ENCODE data around the gene PIN1. TPM values are rescaled to one million over a fixed set of nuclear protein-coding genes. Genes with fewer than 3 reads are reported as not detected.

The PIN1 gene
- polyA plus RNA-seq, 10 donors = 51.0 to 80.8 (median 59.4) TPM

- no peak for DNase-seq
Observed at GRCh38 chr19:9850235-9850959, 15.3 kb downstream of the PIN1 start.

DNA sequence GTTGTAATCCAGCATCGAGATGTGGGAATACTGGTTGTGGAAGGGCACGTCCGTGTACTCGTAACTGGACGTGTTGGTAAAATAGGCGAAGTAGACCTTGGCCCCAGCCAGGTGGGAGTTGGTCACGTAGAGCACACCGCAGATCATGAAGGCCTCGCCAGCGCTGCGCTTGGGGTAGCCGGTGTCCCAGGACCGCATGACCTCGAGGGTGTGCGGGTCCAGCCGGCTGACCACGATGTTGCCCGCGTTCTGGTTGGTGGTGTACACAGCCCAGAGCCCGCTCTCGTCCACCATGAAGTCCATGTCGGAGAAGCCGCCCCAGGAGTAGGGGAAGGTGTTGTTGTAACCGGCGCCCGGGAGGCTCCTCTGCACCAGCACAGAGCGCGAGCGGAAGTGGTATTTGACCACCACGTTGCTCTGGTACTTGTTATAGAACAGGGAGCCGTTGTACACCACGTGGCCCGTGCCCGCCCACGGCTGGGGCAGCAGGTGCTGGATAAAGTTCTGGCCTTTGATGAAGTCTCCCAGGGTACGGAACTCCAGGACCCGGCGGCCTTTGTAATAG, 19.2 kb downstream of the PIN1 start:
- no peak for DNase-seq

DNA sequence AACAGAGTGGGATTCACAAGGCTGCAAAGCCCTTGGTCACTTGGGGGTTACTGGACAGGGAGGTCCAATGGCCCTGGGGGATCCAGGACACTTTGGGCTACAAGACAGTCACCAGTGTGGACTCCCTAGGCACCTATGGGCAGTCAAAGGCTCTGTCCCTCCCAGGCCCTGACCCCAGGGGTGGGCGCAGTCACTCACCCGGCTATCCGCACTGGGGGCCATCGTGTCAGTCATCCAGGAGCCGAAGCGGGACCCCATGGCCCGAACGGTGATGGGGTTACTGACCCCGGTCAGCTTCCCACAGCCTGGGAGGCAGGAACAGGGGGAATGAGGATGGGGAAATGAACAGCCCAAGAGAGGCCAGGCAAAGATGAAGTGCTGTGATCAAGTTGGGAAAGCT, 21.5 kb downstream of the PIN1 start:
- DNase-seq = no peak

DNA sequence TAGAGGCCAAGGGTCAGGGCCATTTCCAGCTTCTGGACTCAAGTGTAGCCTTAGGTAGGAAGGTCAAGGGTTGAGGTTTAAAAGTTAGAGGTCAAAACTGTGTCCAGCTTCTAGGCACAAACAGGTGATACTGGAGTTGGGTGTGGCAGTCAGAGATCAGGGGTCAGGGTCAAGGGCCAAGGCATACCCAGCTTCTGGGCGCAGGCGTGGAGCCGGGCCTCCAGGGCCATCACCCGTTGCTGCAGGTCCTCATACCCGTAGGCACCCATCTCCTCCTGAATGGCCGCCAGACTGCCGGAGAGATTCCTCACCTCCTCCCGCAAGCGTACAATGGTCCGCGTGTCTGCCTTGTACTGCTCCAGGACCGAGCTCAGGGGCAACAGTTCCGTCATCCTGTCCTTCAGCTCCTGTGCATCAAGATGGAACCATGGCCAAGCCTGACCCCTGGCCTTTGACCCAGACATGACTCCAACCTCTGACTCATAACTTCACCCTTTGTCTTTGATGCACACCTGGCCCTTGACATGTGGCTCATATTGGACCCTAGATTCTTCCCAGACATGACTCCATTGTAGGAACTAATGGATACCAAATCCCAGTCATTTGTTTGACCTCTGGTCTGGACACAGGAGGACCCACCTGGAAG, 22.1 kb downstream of the PIN1 start:
- no peak for DNase-seq

DNA sequence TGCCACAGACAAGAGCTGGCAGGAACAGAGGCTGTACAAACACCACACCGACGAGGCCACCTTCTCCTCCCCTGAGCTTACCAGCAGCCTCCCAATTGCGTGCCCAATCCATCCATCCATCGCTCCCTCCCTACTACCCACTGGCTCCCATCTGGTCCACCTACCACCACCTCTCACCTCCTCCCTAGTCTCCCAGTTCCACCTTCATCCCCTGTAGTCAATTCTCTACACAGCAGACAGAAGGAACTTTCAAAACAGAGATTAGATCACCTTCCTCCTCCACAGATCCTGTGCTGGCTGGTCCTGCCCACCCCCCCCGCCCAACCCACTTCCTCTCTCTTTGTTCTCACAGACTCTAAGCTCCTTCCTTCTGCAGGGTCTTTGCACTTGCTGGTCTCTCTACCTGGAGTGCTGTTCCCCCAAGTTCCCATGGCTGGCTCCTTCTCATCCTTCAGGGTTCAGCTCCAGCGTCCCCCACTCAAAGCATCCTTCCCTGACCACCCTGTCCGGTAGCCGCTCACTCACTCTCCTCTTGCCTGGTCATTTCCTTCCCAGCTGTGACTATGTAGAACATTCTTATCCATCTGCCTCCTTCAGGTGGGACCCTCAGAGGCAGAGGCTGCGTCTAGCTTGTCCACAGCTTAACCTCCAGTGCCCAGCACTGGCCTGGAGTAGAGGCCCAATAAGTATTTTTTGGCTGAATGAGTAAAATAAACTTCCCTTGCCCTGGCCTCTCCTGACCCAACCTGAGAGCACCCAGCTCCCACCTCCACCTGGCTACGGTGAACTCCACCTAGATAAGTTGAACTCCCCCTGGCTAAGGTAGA, 23.0 kb downstream of the PIN1 start:
- DNase-seq = no peak

GRCh38 chr19:9858766-9859165, 23.6 kb downstream of the PIN1 start:
- no peak for DNase-seq

GRCh38 chr19:9860407-9860806, 25.3 kb downstream of the PIN1 start:
- no peak for DNase-seq

GRCh38 chr19:9861503-9861902, 26.4 kb downstream of the PIN1 start:
- DNase-seq = no peak

GRCh38 chr19:9862938-9863337, 27.8 kb downstream of the PIN1 start:
- no peak for DNase-seq

- DNase-seq = no peak
Observed at GRCh38 chr19:9863759-9864158, 28.6 kb downstream of the PIN1 start.

DNA sequence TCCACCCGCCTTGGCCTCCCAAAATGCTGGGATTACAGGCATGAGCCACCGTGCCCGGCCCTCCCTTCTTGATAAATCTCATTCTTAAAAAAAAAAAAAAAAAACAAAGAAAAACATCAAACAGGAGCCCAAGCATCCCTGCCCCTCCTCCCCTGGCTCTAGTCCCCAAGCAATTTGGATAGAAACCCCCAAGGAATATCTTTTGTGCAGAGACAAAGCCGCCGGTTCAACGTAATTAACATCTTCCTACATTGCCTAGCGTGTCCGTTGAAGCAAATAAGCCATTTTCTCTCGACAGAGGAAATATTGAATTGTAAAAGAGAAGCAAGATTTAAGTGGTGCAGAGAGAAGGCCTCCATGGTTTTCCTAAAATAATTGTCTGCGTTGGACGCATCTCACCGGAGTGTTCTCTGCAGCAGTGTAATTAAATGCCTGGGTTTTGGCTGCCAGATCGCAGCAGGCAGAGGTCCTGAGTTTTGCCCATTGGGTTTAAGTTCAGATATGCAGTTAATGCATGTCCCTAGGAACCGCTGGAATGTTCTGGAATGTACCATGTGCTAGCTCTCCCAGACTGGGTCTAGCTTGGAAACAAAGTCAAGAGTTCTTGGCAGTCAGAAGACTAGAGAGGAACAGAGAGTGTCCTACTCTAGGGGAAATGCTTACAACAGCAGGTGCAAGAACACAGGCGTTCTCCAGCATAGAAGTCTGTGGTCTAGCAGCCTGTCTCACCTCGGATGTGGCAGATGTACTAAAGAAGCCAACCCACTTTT, 30.8 kb downstream of the PIN1 start:
- DNase-seq = peak in 1 of 3 donors; percentile 53

DNA sequence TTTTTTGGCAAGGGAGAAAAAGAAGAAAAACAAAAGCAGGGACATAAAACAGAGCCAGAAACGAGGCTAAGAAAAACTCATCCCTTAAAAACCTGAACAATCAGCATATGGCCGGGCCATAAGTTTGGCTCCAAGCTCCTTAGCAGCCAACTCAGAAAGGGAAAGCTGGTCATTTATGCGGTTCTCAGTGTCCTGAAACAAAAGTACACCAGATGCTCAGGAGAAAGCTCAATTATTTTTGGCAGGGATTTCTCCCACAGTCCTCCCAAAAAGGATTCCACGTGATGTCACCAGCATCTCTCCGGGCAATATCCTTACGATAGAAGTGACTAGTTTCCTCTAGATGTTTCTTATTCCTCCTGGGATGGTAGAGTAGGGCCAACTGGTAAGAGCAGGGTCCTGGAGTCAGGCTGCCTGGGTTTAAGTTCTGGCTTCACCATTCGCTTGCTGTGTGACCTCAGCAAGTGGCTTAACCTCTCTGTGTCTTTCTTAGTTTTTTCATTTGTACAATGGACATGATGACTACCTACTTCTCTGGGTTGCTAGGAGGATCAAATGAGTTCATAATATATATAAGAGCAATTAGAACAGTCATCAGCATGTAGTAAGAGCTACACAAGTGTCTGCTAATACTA, 34.0 kb downstream of the PIN1 start:
- DNase-seq = peak in 1 of 3 donors; percentile 42

DNA sequence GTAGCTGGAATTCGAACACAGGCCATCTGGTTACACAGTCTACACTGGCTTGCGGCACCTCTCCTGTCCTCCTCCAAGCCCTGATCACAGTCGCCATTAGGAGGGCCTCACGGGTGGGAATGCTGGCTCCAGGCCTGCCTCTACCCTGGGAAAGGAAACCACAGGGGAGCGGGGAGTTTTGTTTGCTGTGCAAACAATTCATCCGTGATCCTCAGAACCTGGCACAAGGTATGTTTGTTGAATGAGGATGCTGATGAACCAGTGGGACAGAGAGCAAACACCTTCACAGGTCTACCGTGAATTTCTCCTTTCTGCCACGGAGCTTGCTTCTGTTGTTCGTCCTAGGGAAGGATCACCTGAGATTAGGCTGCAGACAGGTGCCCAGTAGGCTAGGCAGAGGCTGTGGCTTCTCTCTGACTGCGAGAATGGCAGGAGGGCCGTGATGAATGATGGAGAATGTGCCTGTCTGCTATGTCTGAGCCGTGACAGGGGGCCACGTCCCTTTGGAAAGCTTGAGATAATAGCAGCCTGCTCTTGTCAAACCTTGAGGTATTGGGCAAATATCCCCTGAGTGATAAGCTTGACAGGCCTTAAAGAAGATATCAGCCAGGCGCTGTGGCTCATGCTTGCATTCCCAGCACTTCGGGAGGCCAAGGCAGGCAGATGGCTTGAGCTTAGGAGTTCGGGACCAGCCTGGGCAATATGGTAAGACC, 36.7 kb downstream of the PIN1 start:
- no peak for DNase-seq

DNA sequence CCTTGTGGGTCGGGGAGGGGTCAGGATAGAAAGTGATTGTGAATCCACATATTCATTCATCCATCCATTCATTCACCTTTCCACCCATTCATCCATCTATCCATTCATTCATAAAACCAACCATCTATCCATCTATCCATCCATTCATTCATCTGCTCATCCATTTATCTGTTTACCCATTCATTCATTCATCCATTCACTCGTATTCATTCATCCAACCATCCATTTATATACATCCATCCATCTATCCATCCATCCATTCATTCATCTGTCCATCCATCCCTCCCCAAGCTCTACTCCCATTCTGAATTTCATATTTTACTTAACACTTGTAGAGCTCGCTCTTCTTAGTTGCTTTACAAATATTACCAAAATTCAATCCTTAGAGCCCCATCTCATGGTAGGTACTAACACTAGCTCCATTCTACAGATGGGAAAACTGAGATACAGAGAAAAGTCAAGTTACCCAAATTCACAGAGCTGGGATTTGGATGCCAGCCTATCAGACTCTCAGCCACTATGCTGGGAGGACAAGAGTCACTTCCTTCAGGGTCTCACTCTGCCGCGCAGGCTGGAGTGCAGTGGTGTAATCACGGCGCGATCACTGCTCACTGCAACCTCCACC, 37.6 kb downstream of the PIN1 start:
- DNase-seq = no peak

DNA sequence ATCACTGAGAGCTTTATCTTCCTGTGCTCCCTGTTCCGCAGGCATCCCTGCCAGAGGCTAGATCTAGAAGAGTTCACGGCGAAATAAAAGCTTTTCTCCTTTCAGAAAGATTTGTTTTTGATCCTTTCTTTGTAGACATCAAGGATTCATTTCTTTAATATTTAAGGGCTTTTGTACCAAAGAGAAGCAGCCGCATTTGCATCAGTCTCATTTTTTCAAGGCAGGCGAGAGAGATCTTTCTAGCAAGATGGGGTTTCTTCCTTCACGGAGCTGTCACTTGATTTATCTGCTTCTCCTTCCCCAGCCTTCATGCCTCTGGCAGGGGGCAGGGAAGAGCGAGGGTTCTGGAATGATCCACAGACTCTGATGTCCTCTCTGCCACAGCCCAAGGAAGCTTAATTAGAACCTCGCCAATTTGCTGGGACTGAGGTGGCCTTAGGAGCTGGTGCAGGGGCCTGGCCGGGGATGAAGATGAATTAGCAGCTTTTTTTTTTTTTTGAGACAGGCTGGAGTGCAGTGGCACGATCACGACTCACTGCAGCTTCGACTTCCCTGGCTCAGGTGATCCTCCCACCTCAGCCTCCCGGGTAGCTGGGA, 40.0 kb downstream of the PIN1 start:
- no peak for DNase-seq

GRCh38 chr19:9875796-9876195, 40.7 kb downstream of the PIN1 start:
- no peak for DNase-seq

GRCh38 chr19:9877780-9878510, 42.8 kb downstream of the PIN1 start:
- DNase-seq = peak in 1 of 3 donors; percentile 41

DNA sequence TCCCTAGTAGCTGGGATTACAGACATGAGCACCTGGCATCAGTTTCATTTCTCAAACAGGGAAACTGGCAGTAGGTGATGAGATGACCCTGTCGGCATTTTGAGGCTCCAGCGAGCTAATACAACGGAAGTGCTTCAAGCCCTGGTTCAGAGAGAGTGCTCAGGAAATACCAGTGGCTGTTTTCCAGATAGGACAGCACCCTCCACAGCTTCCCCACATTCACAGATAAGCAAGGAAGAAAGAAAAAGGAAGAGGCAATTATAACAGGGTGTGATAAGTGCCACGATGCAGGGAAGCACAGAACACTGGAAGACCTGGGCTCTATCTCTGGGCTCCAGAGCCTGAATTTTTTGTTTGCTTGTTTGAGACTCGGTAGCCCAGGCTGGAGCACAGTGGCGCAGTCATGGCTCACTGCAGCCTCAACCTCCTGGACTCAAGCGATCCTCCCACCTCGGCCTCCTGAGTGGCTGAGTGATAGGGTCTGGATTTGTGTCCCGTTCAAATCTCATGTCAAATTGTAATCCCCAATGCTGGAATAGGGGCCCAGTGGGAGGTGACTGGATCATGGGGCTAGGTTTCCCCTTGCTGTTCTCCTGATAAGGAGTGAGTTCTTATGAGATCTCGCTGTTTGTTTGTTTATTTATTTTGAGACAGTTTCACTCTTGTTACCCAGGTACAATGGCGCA, 43.5 kb downstream of the PIN1 start:
- no peak for DNase-seq
